ENCODE results near the gene SRRM2. TPM values are rescaled to one million over a fixed set of nuclear protein-coding genes. Genes with fewer than 3 reads are reported as not detected.

SRRM2 gene
- total RNA-seq, 1 experiment from 2014 or later = 617 TPM

GRCh38 chr16:2724088-2724676 lies 28.3 kb upstream of the SRRM2 start:
- no peaks in the 10 kb centered on the region for H3K27me3 ChIP-seq (ENCODE audit: control insufficient read depth, insufficient read depth, low read length)
- no peak overlapping the region for H3K4me3 ChIP-seq (ENCODE audit: low read depth in 2 of 2, low read length in 2 of 2)
- DNase-seq (ENCODE audit: low read depth, low spot score) (no peak), ATAC-seq (no peak)
- H3K27ac ChIP-seq (ENCODE audit: low read length) = no peak overlapping the region
- H3K36me3 ChIP-seq (ENCODE audit: control insufficient read depth, insufficient read depth, low read length) = no peaks in the 10 kb centered on the region
- ChIA-PET CTCF (no interaction called here), POLR2A (no interaction called here)
- H3K4me1 ChIP-seq (ENCODE audit: control insufficient read depth, insufficient read depth, low read length) = peaks cover 14% of the 10 kb centered on the region
- no TSS peak for BruUV-seq (replicated peaks)
- no peaks in the 10 kb centered on the region for H3K9me3 ChIP-seq (ENCODE audit: control insufficient read depth, insufficient read depth, low read depth, low read length)
- TF ChIP-seq CTCF (IDR thresholded peaks at IDR 0.05) (no peak), TCF7L2 (IDR thresholded peaks at IDR 0.05; ENCODE audit: low read depth, low read length) (no peak), REST (IDR thresholded peaks at IDR 0.05; ENCODE audit: insufficient read depth in 1 of 2, low read depth in 2 of 2, low read length in 1 of 2) (no peak), POLR2AphosphoS5 (IDR thresholded peaks at IDR 0.05; ENCODE audit: low read depth, low read length) (no peak), SIN3A (IDR thresholded peaks at IDR 0.05; ENCODE audit: borderline replicate concordance, insufficient read depth, low read depth, low read length) (no peak)
- in situ Hi-C loops (cut with HindIII; ENCODE audit: low pct_unique_long_range_greater_than_20kb, low sequenced_read_pairs) = no loop called here
- intact Hi-C loops (cut with micrococcal nuclease; ENCODE audit: unreplicated experiment) = no loop called here

- POLR2A ChIA-PET = no interaction called here
Observed at GRCh38 chr16:2724816-2725348, 27.6 kb upstream of the SRRM2 start.

More at GRCh38 chr16:2724816-2725348, 27.6 kb upstream of the SRRM2 start:
- no peak for ATAC-seq
- Histone ChIP-seq H3K9me3 (ENCODE audit: control insufficient read depth, insufficient read depth, low read depth, low read length) (no peaks in the 10 kb centered on the region), H3K36me3 (ENCODE audit: control insufficient read depth, insufficient read depth, low read length) (no peaks in the 10 kb centered on the region), H3K27ac (ENCODE audit: low read length) (no peak overlapping the region), H3K4me3 (ENCODE audit: low read depth in 2 of 2, low read length in 2 of 2) (no peak overlapping the region), H3K4me1 (ENCODE audit: control insufficient read depth, insufficient read depth, low read length) (peaks cover 7% of the 10 kb centered on the region), H3K27me3 (ENCODE audit: control insufficient read depth, insufficient read depth, low read length) (no peaks in the 10 kb centered on the region)
- CTCF ChIA-PET = no interaction called here
- TF ChIP-seq REST (IDR thresholded peaks at IDR 0.05; ENCODE audit: insufficient read depth in 1 of 2, low read depth in 2 of 2, low read length in 1 of 2) (no peak), SIN3A (IDR thresholded peaks at IDR 0.05; ENCODE audit: borderline replicate concordance, insufficient read depth, low read depth, low read length) (no peak), TCF7L2 (IDR thresholded peaks at IDR 0.05; ENCODE audit: low read depth, low read length) (no peak)
- no TSS peak for BruUV-seq (replicated peaks)
- no peak for DNase-seq (ENCODE audit: low read depth, low spot score)
- intact Hi-C loops (cut with micrococcal nuclease; ENCODE audit: unreplicated experiment) = no loop called here
- in situ Hi-C loops (cut with HindIII; ENCODE audit: low pct_unique_long_range_greater_than_20kb, low sequenced_read_pairs) = no loop called here

All from Panc1 (cell line).